Breast epithelium (tissue), 3 donors: ENCODE results near the gene RAB6A.

Experiments
- POLR2A ChIP-seq: fragments of 450-650 bp; IDR thresholded peaks from one replicate; pipeline ENCODE4 v1.6.1; 2016; ENCODE audit warnings: antibody characterized with exemption, mild to moderate bottlenecking, moderate library complexity
- POLR2AphosphoS5 ChIP-seq, 3 donors: sonication (generic); formaldehyde crosslinking; IDR thresholded peaks; one replicate each; pipeline ENCODE4 v1.6.1; 2017; ENCODE audit warnings: antibody characterized with exemption in 3 of 3
- TF ChIP-seq, protein P1 (sequence below), 3 donors: fragments of 450-650 bp; IDR thresholded peaks; one replicate each; pipeline ENCODE4 v1.5.1; 2016 to 2017; ENCODE audit warnings: antibody characterized with exemption in 3 of 3, mild to moderate bottlenecking in 3 of 3, moderate library complexity in 3 of 3

DNA sequence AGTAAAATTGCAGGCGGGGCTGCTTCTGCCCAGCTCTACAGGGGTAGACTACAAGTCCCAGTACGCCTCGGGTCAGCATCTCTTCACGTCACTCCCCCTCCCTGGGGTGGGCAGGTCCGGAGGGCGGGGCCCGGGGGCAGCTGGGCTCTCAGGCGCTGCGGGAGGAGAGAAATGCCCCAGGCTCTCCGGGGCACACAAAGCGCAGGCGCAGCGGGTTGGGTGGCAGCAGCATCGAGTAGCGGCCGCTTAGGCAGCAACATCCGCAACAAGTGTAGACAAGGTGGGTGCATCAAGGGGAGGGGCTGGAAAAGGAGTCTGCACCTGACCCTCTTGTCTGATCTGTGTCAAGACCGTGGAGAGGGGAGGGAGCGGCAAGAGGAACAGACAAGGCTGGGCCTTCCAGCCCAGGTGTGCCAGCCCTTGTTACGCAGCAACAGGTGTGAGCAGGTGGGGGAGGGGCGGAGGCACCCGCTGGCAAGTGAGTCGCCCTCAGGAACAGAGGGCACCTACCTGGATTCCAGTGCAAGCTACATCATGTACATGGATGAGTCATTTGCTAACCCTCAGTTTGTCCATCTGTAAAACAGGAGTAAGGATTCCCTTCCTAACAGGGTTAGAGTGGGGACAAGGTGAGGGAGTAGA is 113.3 kb downstream of the RAB6A start:
- TF ChIP-seq, protein P1, sequence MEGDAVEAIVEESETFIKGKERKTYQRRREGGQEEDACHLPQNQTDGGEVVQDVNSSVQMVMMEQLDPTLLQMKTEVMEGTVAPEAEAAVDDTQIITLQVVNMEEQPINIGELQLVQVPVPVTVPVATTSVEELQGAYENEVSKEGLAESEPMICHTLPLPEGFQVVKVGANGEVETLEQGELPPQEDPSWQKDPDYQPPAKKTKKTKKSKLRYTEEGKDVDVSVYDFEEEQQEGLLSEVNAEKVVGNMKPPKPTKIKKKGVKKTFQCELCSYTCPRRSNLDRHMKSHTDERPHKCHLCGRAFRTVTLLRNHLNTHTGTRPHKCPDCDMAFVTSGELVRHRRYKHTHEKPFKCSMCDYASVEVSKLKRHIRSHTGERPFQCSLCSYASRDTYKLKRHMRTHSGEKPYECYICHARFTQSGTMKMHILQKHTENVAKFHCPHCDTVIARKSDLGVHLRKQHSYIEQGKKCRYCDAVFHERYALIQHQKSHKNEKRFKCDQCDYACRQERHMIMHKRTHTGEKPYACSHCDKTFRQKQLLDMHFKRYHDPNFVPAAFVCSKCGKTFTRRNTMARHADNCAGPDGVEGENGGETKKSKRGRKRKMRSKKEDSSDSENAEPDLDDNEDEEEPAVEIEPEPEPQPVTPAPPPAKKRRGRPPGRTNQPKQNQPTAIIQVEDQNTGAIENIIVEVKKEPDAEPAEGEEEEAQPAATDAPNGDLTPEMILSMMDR (IDR thresholded peaks at IDR 0.05) = no peak
- TF ChIP-seq POLR2A (no peak), POLR2AphosphoS5 (IDR thresholded peaks at IDR 0.05) (no peak)
